GM12873 (cell line): ENCODE measurements around the gene PHLDA2.

Source experiments
- CTCF ChIP-seq: IDR thresholded peaks from 2 replicates; pipeline ENCODE4 v1.5.1; 2012; ENCODE audit warnings: low read depth, mild to moderate bottlenecking, moderate library complexity, low read length, control low read depth; ENCODE audit not compliant: insufficient read depth; ENCODE audit errors: missing control alignments

The PHLDA2 gene

GRCh38 chr11:2923446-2924375 lies 5.5 kb downstream of the PHLDA2 start:
- no peak for TF ChIP-seq CTCF

- no peak for TF ChIP-seq CTCF
These were observed 6.6 kb downstream of the PHLDA2 start for GRCh38 chr11:2922655-2923054.

GRCh38 chr11:2921742-2922493 lies 7.3 kb downstream of the PHLDA2 start:
- no peak for TF ChIP-seq CTCF

GRCh38 chr11:2921261-2921660 lies 8.0 kb downstream of the PHLDA2 start:
- TF ChIP-seq CTCF = no peak

GRCh38 chr11:2920343-2920742 lies 8.9 kb downstream of the PHLDA2 start:
- TF ChIP-seq CTCF = no peak

- no peak for TF ChIP-seq CTCF
These were observed 9.4 kb downstream of the PHLDA2 start for GRCh38 chr11:2919837-2920236.

GRCh38 chr11:2919188-2919587 lies 10.0 kb downstream of the PHLDA2 start:
- no peak for TF ChIP-seq CTCF
